HepG2 (cell line): ENCODE results near the gene MRPL42. TPM values are rescaled to one million over a fixed set of nuclear protein-coding genes. Genes with fewer than 3 reads are reported as not detected.
A peak's percentile ranks its signal among the peaks of the same experiment; 100 is the strongest.

ENCODE experiments used
- ATAC-seq: fragments of 200-7000 bp; cut with Tn5 transposase; 3 replicates; pipeline ENCODE4 v1.9.1; 2020; ENCODE audit warnings: mild to moderate bottlenecking, moderate library complexity
- BruUV-seq: library from RNA; stranded (reverse); fragments of 400-500 nt; replicated peaks from 2 replicates; lab custom pipeline; 2021; lab: Mats Ljungman, UMichigan
- CTCF ChIA-PET: fragments of 300-600 bp; formaldehyde crosslinking; extraction: SDS; loops from one replicate; lab custom pipeline; 2021; ENCODE audit warnings: low total read pairs, inconsistent platforms, low intra/inter-chr PET ratio; lab: Yijun Ruan, JAX
- POLR2A ChIA-PET: fragments of 350-600 bp; sonication (Branson Sonifier 250); formaldehyde crosslinking; loops from one replicate; lab custom pipeline; 2020; ENCODE audit warnings: antibody characterized with exemption, inconsistent platforms; lab: Yijun Ruan, JAX
- DNase-seq: peaks from one replicate; pipeline ENCODE4 v3.0.0-alpha.2; 2015; ENCODE audit warnings: low spot score
- FAIRE-seq: peaks from 3 replicates; lab custom pipeline; 2011; peaks lifted over from hg19 to GRCh38; lab: Jason Lieb, UNC
- H2AFZ ChIP-seq: one replicate; pipeline ENCODE4 v1.6.1; 2011; ENCODE audit warnings: low read length, inconsistent platforms
- H3K27ac ChIP-seq: fragments of 300-600 bp; 3 replicates; pipeline ENCODE4 v1.8.0; 2011; ENCODE audit warnings: mixed run types, mild to moderate bottlenecking, mixed read lengths, low read length, inconsistent platforms; ENCODE audit not compliant: insufficient read depth; ENCODE audit errors: extremely low read length
- H3K27me3 ChIP-seq, 2 experiments: fragments of 200-600 bp in 1 of 2; 2 replicates in 1 of 2; 3 replicates in 1 of 2; pipeline versions ENCODE4 v1.6.0 to v1.8.0; 2011; ENCODE audit warnings: low read length in 2 of 2, mild to moderate bottlenecking in 2 of 2, moderate library complexity in 2 of 2, inconsistent platforms in 1 of 2; ENCODE audit not compliant: insufficient read depth in 2 of 2, control insufficient read depth in 1 of 2
- H3K36me3 ChIP-seq, 2 experiments: fragments of 200-600 bp in 1 of 2; replicated peaks in 1 of 2; 2 replicates in 1 of 2; 3 replicates in 1 of 2; pipeline versions ENCODE4 v1.5.1 to v1.8.0; 2011; ENCODE audit warnings: low read length in 2 of 2, inconsistent platforms in 1 of 2; ENCODE audit not compliant: insufficient read depth in 2 of 2, control insufficient read depth in 1 of 2
- H3K4me1 ChIP-seq: 2 replicates; pipeline ENCODE4 v1.5.1; 2012; ENCODE audit warnings: low read length, inconsistent platforms; ENCODE audit not compliant: insufficient read depth
- H3K4me2 ChIP-seq: 2 replicates; pipeline ENCODE4 v1.6.0; 2011; ENCODE audit warnings: low read depth, low read length, inconsistent platforms
- H3K4me3 ChIP-seq, 3 experiments: fragments of 200-600 bp in 1 of 3; sonication (generic), shearing (Covaris generic) in 1 of 3; replicated peaks in 1 of 3; 2 replicates each; pipeline ENCODE4 v1.5.1; 2011 to 2016; ENCODE audit warnings: low read length in 3 of 3, inconsistent platforms in 2 of 3, low read depth in 2 of 3, mild to moderate bottlenecking in 2 of 3, control low read depth in 1 of 3, mixed read lengths in 1 of 3; ENCODE audit not compliant: insufficient read depth in 1 of 3
- H3K79me2 ChIP-seq: one replicate; pipeline ENCODE4 v1.6.1; 2011; ENCODE audit warnings: low read length, inconsistent platforms; ENCODE audit not compliant: insufficient read depth
- H3K9ac ChIP-seq: 2 replicates; pipeline ENCODE4 v1.6.0; 2011; ENCODE audit warnings: mild to moderate bottlenecking, low read depth, low read length, inconsistent platforms; ENCODE audit not compliant: insufficient read depth
- H3K9me3 ChIP-seq: 2 replicates; pipeline ENCODE4 v1.5.1; 2012; ENCODE audit warnings: mild to moderate bottlenecking, low read length
- H4K20me1 ChIP-seq: 2 replicates; pipeline ENCODE4 v1.6.0; 2011; ENCODE audit warnings: inconsistent platforms, mild to moderate bottlenecking, low read length, moderate library complexity; ENCODE audit not compliant: insufficient read depth
- HNF4G ChIP-seq, 2 experiments: sonication (generic) in 1 of 2; formaldehyde crosslinking in 1 of 2; IDR thresholded peaks; 2 replicates each; pipeline versions ENCODE4 v1.4.0 to v1.6.1; 2011 to 2020; ENCODE audit warnings: borderline replicate concordance in 2 of 2, low read depth in 2 of 2, mild to moderate bottlenecking in 2 of 2, low read length in 1 of 2, missing genetic modification reagents in 1 of 2, moderate library complexity in 1 of 2
- KAT8 ChIP-seq: IDR thresholded peaks from 2 replicates; pipeline ENCODE4 v1.6.1; 2016; ENCODE audit warnings: missing genetic modification reagents, missing compliant biosample characterization
- NCOA1 ChIP-seq: sonication (generic); formaldehyde crosslinking; IDR thresholded peaks from 2 replicates; pipeline ENCODE4 v1.9.0; 2021; ENCODE audit warnings: missing genetic modification reagents
- NR2F2 ChIP-seq: IDR thresholded peaks from 2 replicates; pipeline ENCODE4 v1.6.1; 2012; ENCODE audit warnings: low read depth, inconsistent platforms, borderline replicate concordance
- RFXAP ChIP-seq: sonication (generic); formaldehyde crosslinking; IDR thresholded peaks from 2 replicates; pipeline ENCODE4 v1.4.0; 2020; ENCODE audit warnings: missing genetic modification reagents, borderline replicate concordance
- RXRB ChIP-seq: IDR thresholded peaks from 2 replicates; pipeline ENCODE4 v1.6.1; 2016; ENCODE audit warnings: borderline replicate concordance, missing genetic modification reagents, missing compliant biosample characterization
- SAP130 ChIP-seq: IDR thresholded peaks from 2 replicates; pipeline ENCODE4 v1.6.1; 2016; ENCODE audit warnings: low read depth
- SIN3A ChIP-seq: IDR thresholded peaks from 2 replicates; pipeline ENCODE4 v1.6.1; 2011; ENCODE audit warnings: low read depth, mild to moderate bottlenecking, control low read depth, low read length, borderline replicate concordance
- ZKSCAN1 ChIP-seq: fragments of 150-350 bp; IDR thresholded peaks from 2 replicates; pipeline ENCODE4 v1.6.1; 2014; ENCODE audit warnings: low read length
- ZKSCAN8 ChIP-seq: IDR thresholded peaks from 2 replicates; pipeline ENCODE4 v1.6.1; 2016; ENCODE audit warnings: borderline replicate concordance, missing genetic modification reagents, missing compliant biosample characterization
- ZNF121 ChIP-seq: sonication (generic); formaldehyde crosslinking; IDR thresholded peaks from 2 replicates; pipeline ENCODE4 v1.5.0; 2020; ENCODE audit warnings: mild to moderate bottlenecking, missing genetic modification reagents
- ZNF329 ChIP-seq: sonication (generic); formaldehyde crosslinking; IDR thresholded peaks from 2 replicates; pipeline ENCODE4 v1.9.0; 2021; ENCODE audit warnings: low read depth, mild to moderate bottlenecking, missing genetic modification reagents
- ZNF616 ChIP-seq: sonication (generic); formaldehyde crosslinking; IDR thresholded peaks from 2 replicates; pipeline ENCODE4 v1.5.0; 2020; ENCODE audit warnings: low read depth, mild to moderate bottlenecking, missing genetic modification reagents
- WGBS: methylation state at CpG from one replicate; pipeline ENCODE4 v1.1.6; 2017; ENCODE audit warnings: low lambda C conversion rate; 5-methylcytosine and 5-hydroxymethylcytosine counted together
- in situ Hi-C: cut with HindIII; loops from 2 replicates; pipeline ENCODE4 v1.10.0; 2017; ENCODE audit warnings: low pct_unique_long_range_greater_than_20kb; ENCODE audit not compliant: extremely low pct_ligation_motif_present
- intact Hi-C: fragments of 100-400 bp; cut with micrococcal nuclease; formaldehyde crosslinking; loops from one replicate; pipeline ENCODE4 v1.10.0; 2022; ENCODE audit not compliant: unreplicated experiment
- polyA plus RNA-seq, 8 experiments: library from polyadenylated mRNA; depleted of rRNA in 3 of 8; stranded (reverse) in 7 of 8; unstranded in 1 of 8; fragments of >200 nt; fragmentation: Illumina TruSeq in 4 of 8; extraction: Trizol in 4 of 8; gene quantifications; 2 replicates each; pipeline versions ENCODE4 v1.2.1 to v1.2.3, GENCODE V29; 2011 to 2016; ENCODE audit warnings: low read depth in 4 of 8, missing spikeins in 1 of 8, mixed read lengths in 1 of 8; ENCODE audit not compliant: insufficient read depth in 1 of 8
- total RNA-seq, 5 experiments: library from RNA; depleted of rRNA; stranded (reverse); fragments of >200 nt; fragmentation: Illumina TruSeq; extraction: Trizol; gene quantifications; 2 replicates each; pipeline ENCODE4 v1.2.3, GENCODE V29; 2016; ENCODE audit warnings: low read depth in 1 of 5
- TF ChIP-seq, protein P1 (sequence below): sonication (generic); formaldehyde crosslinking; IDR thresholded peaks from 2 replicates; pipeline ENCODE4 v1.4.0; 2020; ENCODE audit warnings: mild to moderate bottlenecking, missing genetic modification reagents
- TF ChIP-seq, protein P2 (sequence below): sonication (generic); formaldehyde crosslinking; IDR thresholded peaks from 2 replicates; pipeline ENCODE4 v1.5.0; 2020; ENCODE audit warnings: mild to moderate bottlenecking, missing genetic modification reagents, moderate library complexity

The MRPL42 gene
- total and polyA plus RNA-seq, 2 of the 13 experiments (the other 11 are each of a cell fraction or from before 2014, with no cell fraction given) = 93.3 to 148 TPM

DNA sequence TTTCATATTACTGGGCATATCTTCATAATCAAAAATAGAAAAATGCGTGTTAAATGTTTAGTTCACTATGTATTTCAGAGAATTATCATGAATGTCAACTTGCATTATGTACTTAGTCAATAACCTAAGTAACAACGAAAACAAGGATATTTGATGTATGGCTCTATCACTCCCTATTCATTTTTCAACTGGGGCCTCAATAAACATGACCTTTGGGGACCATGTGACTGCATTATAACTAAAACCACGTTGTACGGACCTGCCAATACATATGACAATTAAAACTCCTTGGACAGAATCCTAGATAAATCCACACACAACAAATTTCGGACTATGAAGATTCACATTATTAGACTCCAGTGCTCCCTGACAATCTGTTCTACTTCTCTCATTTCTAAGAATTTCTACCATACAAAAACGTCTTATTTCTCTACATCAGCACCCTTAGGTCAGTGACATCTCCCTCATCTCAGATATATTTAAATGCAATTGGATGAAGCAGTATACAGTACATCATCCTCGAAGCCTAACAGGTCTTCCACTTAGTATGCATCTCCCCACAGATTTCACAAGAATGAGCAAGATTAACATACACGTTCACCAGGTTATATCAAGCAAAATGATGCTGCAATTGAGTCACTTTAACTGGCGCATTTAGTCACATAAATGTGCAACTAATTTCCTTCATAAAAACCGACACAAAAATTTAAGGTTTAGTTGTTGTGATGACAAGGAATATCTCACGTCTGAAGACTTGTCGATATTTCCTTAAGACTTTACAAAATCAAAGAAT lies 27.1 kb upstream of the MRPL42 start (continued):
- TF ChIP-seq ZKSCAN1 = no peak
- peak; percentile 68 for TF ChIP-seq SAP130 (CRISPR knock-in tag)
- no peak for TF ChIP-seq ZNF121
- TF ChIP-seq NR2F2 = peak; percentile 70; the same call in 1 of the 2 replicates
- 0 out of 2 replicates have a peak, but pooled peaks have one; percentile 19 for TF ChIP-seq KAT8 (CRISPR knock-in tag)
- 0 out of 2 replicates have a peak, but pooled peaks have one; percentile 7 for TF ChIP-seq RXRB (CRISPR knock-in tag)
- TF ChIP-seq RFXAP (CRISPR knock-in tag) = no peak

DNA sequence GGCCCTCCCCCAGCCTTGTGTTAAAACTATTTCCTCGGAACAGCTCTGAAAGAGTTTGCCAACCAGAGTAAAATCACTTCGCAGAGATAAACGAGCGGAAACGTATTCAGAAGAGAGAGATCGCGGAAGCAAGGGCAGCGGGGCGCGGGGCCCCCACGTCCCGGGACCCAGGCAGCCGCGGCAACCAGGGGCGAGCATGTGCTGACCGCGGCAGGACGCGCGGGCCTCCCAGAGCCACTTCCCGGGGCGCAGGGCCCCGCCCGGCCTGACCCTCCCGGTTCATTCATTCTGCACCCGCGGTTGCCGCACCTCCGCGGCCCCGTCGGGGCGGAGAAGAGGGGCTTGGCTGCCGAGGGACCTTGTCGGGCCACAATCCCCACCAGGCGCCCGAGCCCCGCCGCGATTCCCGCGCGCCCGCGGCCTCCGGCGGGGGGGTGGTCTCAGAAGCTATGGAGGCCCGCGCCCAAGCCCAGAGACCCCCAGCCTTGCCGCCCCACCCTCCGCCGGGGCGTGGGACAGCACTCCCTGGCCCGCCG lies 26.2 kb upstream of the MRPL42 start:
- ChIA-PET POLR2A (no interaction called here), CTCF (no interaction called here)
- H3K27ac ChIP-seq = peak overlapping the region; percentile 92
- in situ Hi-C loops = no loop called here
- peaks cover 60% of the 10 kb centered on the region for H3K4me1 ChIP-seq
- DNase-seq = no peak
- no TSS peak for BruUV-seq
- H3K4me2 ChIP-seq = peak overlapping the region; percentile 90
- peaks cover 63% of the 10 kb centered on the region for H3K79me2 ChIP-seq
- ATAC-seq = peak; percentile 17
- no peaks in the 10 kb centered on the region; a peak in 1 of 5 replicates for H3K27me3 ChIP-seq
- H3K9me3 ChIP-seq = no peaks in the 10 kb centered on the region
- intact Hi-C loops = no loop called here
- peak overlapping the region; percentile 70 to 95 (median 76) for H3K4me3 ChIP-seq
- FAIRE-seq = no peak
- H3K9ac ChIP-seq = peak overlapping the region; percentile 96
- WGBS = 2% methylated on average over 17 of the region's 55 CpGs
- H2AFZ ChIP-seq = no peak overlapping the region
- peaks cover 44% of the 10 kb centered on the region for H4K20me1 ChIP-seq
- peaks cover 0 to 1% of the 10 kb centered on the region in 2 experiments; a peak in 1 of 5 replicates for H3K36me3 ChIP-seq
- TF ChIP-seq NCOA1 = 0 out of 2 replicates have a peak, but pooled peaks have one; percentile 3
- 0 out of 2 replicates have a peak, but pooled peaks have one; percentile 7 for TF ChIP-seq ZNF616
- peak; percentile 28; the same call in 1 of the 2 replicates for TF ChIP-seq SIN3A
- no peak for TF ChIP-seq ZNF329 (CRISPR knock-in tag)
- TF ChIP-seq HNF4G (IDR thresholded peaks at IDR 0.05; ENCODE audit: borderline replicate concordance, low read depth, low read length) = no peak
- TF ChIP-seq HNF4G (CRISPR knock-in tag; IDR thresholded peaks at IDR 0.05; ENCODE audit: borderline replicate concordance, low read depth) = no peak
- TF ChIP-seq, protein P1, sequence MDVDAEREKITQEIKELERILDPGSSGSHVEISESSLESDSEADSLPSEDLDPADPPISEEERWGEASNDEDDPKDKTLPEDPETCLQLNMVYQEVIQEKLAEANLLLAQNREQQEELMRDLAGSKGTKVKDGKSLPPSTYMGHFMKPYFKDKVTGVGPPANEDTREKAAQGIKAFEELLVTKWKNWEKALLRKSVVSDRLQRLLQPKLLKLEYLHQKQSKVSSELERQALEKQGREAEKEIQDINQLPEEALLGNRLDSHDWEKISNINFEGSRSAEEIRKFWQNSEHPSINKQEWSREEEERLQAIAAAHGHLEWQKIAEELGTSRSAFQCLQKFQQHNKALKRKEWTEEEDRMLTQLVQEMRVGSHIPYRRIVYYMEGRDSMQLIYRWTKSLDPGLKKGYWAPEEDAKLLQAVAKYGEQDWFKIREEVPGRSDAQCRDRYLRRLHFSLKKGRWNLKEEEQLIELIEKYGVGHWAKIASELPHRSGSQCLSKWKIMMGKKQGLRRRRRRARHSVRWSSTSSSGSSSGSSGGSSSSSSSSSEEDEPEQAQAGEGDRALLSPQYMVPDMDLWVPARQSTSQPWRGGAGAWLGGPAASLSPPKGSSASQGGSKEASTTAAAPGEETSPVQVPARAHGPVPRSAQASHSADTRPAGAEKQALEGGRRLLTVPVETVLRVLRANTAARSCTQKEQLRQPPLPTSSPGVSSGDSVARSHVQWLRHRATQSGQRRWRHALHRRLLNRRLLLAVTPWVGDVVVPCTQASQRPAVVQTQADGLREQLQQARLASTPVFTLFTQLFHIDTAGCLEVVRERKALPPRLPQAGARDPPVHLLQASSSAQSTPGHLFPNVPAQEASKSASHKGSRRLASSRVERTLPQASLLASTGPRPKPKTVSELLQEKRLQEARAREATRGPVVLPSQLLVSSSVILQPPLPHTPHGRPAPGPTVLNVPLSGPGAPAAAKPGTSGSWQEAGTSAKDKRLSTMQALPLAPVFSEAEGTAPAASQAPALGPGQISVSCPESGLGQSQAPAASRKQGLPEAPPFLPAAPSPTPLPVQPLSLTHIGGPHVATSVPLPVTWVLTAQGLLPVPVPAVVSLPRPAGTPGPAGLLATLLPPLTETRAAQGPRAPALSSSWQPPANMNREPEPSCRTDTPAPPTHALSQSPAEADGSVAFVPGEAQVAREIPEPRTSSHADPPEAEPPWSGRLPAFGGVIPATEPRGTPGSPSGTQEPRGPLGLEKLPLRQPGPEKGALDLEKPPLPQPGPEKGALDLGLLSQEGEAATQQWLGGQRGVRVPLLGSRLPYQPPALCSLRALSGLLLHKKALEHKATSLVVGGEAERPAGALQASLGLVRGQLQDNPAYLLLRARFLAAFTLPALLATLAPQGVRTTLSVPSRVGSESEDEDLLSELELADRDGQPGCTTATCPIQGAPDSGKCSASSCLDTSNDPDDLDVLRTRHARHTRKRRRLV (CRISPR knock-in tag) = no peak
- TF ChIP-seq, protein P2, sequence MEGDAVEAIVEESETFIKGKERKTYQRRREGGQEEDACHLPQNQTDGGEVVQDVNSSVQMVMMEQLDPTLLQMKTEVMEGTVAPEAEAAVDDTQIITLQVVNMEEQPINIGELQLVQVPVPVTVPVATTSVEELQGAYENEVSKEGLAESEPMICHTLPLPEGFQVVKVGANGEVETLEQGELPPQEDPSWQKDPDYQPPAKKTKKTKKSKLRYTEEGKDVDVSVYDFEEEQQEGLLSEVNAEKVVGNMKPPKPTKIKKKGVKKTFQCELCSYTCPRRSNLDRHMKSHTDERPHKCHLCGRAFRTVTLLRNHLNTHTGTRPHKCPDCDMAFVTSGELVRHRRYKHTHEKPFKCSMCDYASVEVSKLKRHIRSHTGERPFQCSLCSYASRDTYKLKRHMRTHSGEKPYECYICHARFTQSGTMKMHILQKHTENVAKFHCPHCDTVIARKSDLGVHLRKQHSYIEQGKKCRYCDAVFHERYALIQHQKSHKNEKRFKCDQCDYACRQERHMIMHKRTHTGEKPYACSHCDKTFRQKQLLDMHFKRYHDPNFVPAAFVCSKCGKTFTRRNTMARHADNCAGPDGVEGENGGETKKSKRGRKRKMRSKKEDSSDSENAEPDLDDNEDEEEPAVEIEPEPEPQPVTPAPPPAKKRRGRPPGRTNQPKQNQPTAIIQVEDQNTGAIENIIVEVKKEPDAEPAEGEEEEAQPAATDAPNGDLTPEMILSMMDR (CRISPR knock-in tag) = no peak
- TF ChIP-seq ZKSCAN8 (CRISPR knock-in tag) = no peak
